TTC549 (cell line): ENCODE results near the gene ADAM12.

Source experiments
- FAIRE-seq: peaks from 2 replicates; lab custom pipeline; 2012; peaks lifted over from hg19 to GRCh38; lab: Jason Lieb, UNC

Gene ADAM12

GRCh38 chr10:126233182-126234148 lies 154.8 kb downstream of the ADAM12 start:
- FAIRE-seq = no peak

GRCh38 chr10:126230587-126230986 lies 157.7 kb downstream of the ADAM12 start:
- FAIRE-seq = no peak

- FAIRE-seq = no peak
Measured at GRCh38 chr10:126229686-126230085, 158.6 kb downstream of the ADAM12 start.

GRCh38 chr10:126227762-126228134 lies 160.5 kb downstream of the ADAM12 start:
- FAIRE-seq = no peak

- FAIRE-seq = no peak
Measured at GRCh38 chr10:126226988-126227761, 161.1 kb downstream of the ADAM12 start.

GRCh38 chr10:126226205-126226604 lies 162.1 kb downstream of the ADAM12 start:
- no peak for FAIRE-seq

- no peak for FAIRE-seq
Measured at GRCh38 chr10:126225672-126226008, 162.6 kb downstream of the ADAM12 start.

- no peak for FAIRE-seq
Measured at GRCh38 chr10:126224967-126225671, 163.2 kb downstream of the ADAM12 start.

- no peak for FAIRE-seq
Measured at GRCh38 chr10:126223512-126224067, 164.7 kb downstream of the ADAM12 start.

- FAIRE-seq = no peak
Measured at GRCh38 chr10:126222736-126223511, 165.4 kb downstream of the ADAM12 start.

- no peak for FAIRE-seq
Measured at GRCh38 chr10:126221874-126222273, 166.4 kb downstream of the ADAM12 start.

GRCh38 chr10:126218778-126219649 lies 169.3 kb downstream of the ADAM12 start:
- FAIRE-seq = no peak

- FAIRE-seq = no peak
Measured at GRCh38 chr10:126218174-126218573, 170.1 kb downstream of the ADAM12 start.

GRCh38 chr10:126216632-126216961 lies 171.7 kb downstream of the ADAM12 start:
- FAIRE-seq = no peak

- no peak for FAIRE-seq
Measured at GRCh38 chr10:126215746-126216631, 172.3 kb downstream of the ADAM12 start.

GRCh38 chr10:126214679-126215078 lies 173.6 kb downstream of the ADAM12 start:
- FAIRE-seq = no peak

- no peak for FAIRE-seq
Measured at GRCh38 chr10:126214021-126214420, 174.3 kb downstream of the ADAM12 start.

- no peak for FAIRE-seq
Measured at GRCh38 chr10:126212738-126213137, 175.5 kb downstream of the ADAM12 start.

- no peak for FAIRE-seq
Measured at GRCh38 chr10:126210051-126210651, 178.1 kb downstream of the ADAM12 start.
